ENCODE data around the gene AMOTL2.

The AMOTL2 gene

DNA sequence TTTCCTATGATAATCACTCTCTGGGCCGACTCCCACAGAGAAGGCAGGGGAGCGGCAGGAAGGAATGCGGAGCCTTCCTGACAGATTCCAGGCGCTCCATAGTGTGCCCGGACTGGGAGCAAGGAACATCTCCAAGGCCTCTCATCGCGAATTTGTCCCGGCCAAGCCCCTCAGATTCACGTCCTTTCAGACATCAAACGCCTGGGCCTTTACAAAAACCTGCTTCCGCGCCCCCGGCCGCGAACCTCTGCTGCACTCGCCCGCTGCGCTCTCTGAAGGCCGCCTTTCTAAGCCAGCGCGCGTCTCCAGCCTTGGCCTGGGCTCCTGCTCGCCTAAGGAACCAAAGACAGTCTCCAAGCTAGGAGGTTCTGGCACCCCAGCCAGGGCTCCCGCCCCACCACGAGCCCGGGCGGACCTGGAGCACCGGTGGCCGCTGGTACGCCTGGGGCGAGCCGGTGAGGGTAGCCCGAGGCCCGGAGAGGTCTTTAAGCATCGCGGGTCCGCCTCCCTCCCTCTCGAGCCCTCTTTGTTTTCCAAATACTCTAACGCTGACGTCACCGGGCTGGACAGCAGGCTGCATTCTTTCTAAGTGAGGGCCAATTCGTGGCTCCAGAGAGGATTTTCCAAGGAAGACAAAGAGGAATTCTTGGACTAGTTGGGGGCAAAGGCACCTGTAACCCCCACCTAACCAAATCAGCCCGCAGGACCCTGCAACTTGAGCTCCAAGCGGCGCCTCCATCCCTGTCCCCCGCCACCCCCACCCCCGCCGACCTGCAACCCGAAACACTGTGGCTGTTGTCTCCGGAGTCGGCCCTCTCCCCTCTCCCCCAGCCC, 759 bp downstream of the AMOTL2 start:
- peak overlapping the region; percentile 90 to 91 for H3K27ac ChIP-seq (ENCODE audit: low read depth in 2 of 2, low read length in 2 of 2)
- H3K9ac ChIP-seq (ENCODE audit: low read depth in 1 of 2, low read length in 2 of 2) = peak overlapping the region; percentile 83
- no peaks in the 10 kb centered on the region for H3K9me3 ChIP-seq (ENCODE audit: control insufficient read depth in 2 of 2, low read length in 2 of 2)
- peaks cover 10 to 11% of the 10 kb centered on the region in 2 donors for H3K36me3 ChIP-seq (ENCODE audit: control insufficient read depth in 2 of 2, insufficient read depth in 2 of 2, low read length in 2 of 2)
- H3K4me1 ChIP-seq (ENCODE audit: control insufficient read depth in 2 of 2, insufficient read depth in 2 of 2, low read length in 2 of 2) = peaks cover 26 to 27% of the 10 kb centered on the region in 2 donors
- H3K4me3 ChIP-seq (ENCODE audit: low read length in 2 of 2) = peak overlapping the region; percentile 76 to 78
- peaks cover 0 to 2% of the 10 kb centered on the region in 2 donors for H3K27me3 ChIP-seq (ENCODE audit: control insufficient read depth in 2 of 2, insufficient read depth in 2 of 2, low read length in 2 of 2)

- peak overlapping the region; percentile 76 to 78 for H3K4me3 ChIP-seq (ENCODE audit: low read length in 2 of 2)
- H3K27me3 ChIP-seq (ENCODE audit: control insufficient read depth in 2 of 2, insufficient read depth in 2 of 2, low read length in 2 of 2) = peaks cover 0 to 2% of the 10 kb centered on the region in 2 donors
- H3K9ac ChIP-seq (ENCODE audit: low read depth in 1 of 2, low read length in 2 of 2) = peak overlapping the region; percentile 75 to 83
- H3K27ac ChIP-seq (ENCODE audit: low read depth in 2 of 2, low read length in 2 of 2) = peak overlapping the region; percentile 90 to 91
- peaks cover 10 to 13% of the 10 kb centered on the region in 2 donors for H3K36me3 ChIP-seq (ENCODE audit: control insufficient read depth in 2 of 2, insufficient read depth in 2 of 2, low read length in 2 of 2)
- no peaks in the 10 kb centered on the region for H3K9me3 ChIP-seq (ENCODE audit: control insufficient read depth in 2 of 2, low read length in 2 of 2)
- H3K4me1 ChIP-seq (ENCODE audit: control insufficient read depth in 2 of 2, insufficient read depth in 2 of 2, low read length in 2 of 2) = peaks cover 26 to 27% of the 10 kb centered on the region in 2 donors
Measured at GRCh38 chr3:134372396-134373270, 1.6 kb downstream of the AMOTL2 start.

GRCh38 chr3:134371542-134372324, 2.5 kb downstream of the AMOTL2 start:
- Histone ChIP-seq H3K27me3 (ENCODE audit: control insufficient read depth in 2 of 2, insufficient read depth in 2 of 2, low read length in 2 of 2) (peaks cover 0 to 2% of the 10 kb centered on the region in 2 donors), H3K27ac (ENCODE audit: low read depth in 2 of 2, low read length in 2 of 2) (peak overlapping the region in 1 of 2 donors; percentile 27), H3K4me3 (ENCODE audit: low read length in 2 of 2) (peak overlapping the region; percentile 44 to 54), H3K9me3 (ENCODE audit: control insufficient read depth in 2 of 2, low read length in 2 of 2) (no peaks in the 10 kb centered on the region), H3K36me3 (ENCODE audit: control insufficient read depth in 2 of 2, insufficient read depth in 2 of 2, low read length in 2 of 2) (peaks cover 14 to 15% of the 10 kb centered on the region in 2 donors), H3K9ac (ENCODE audit: low read depth in 1 of 2, low read length in 2 of 2) (no peak overlapping the region), H3K4me1 (ENCODE audit: control insufficient read depth in 2 of 2, insufficient read depth in 2 of 2, low read length in 2 of 2) (peaks cover 23 to 30% of the 10 kb centered on the region in 2 donors)

GRCh38 chr3:134370611-134371531, 3.4 kb downstream of the AMOTL2 start:
- H3K9me3 ChIP-seq (ENCODE audit: control insufficient read depth in 2 of 2, low read length in 2 of 2) = no peaks in the 10 kb centered on the region
- peaks cover 15 to 27% of the 10 kb centered on the region in 2 donors for H3K4me1 ChIP-seq (ENCODE audit: control insufficient read depth in 2 of 2, insufficient read depth in 2 of 2, low read length in 2 of 2)
- peaks cover 0 to 2% of the 10 kb centered on the region in 2 donors for H3K27me3 ChIP-seq (ENCODE audit: control insufficient read depth in 2 of 2, insufficient read depth in 2 of 2, low read length in 2 of 2)
- H3K9ac ChIP-seq (ENCODE audit: low read depth in 1 of 2, low read length in 2 of 2) = no peak overlapping the region
- no peak overlapping the region for H3K4me3 ChIP-seq (ENCODE audit: low read length in 2 of 2)
- H3K27ac ChIP-seq (ENCODE audit: low read depth in 2 of 2, low read length in 2 of 2) = no peak overlapping the region
- H3K36me3 ChIP-seq (ENCODE audit: control insufficient read depth in 2 of 2, insufficient read depth in 2 of 2, low read length in 2 of 2) = peaks cover 21 to 22% of the 10 kb centered on the region in 2 donors

GRCh38 chr3:134369861-134370596, 4.2 kb downstream of the AMOTL2 start:
- no peak overlapping the region for H3K4me3 ChIP-seq (ENCODE audit: low read length in 2 of 2)
- H3K36me3 ChIP-seq (ENCODE audit: control insufficient read depth in 2 of 2, insufficient read depth in 2 of 2, low read length in 2 of 2) = peaks cover 24 to 28% of the 10 kb centered on the region in 2 donors
- H3K4me1 ChIP-seq (ENCODE audit: control insufficient read depth in 2 of 2, insufficient read depth in 2 of 2, low read length in 2 of 2) = peaks cover 13 to 23% of the 10 kb centered on the region in 2 donors
- H3K27ac ChIP-seq (ENCODE audit: low read depth in 2 of 2, low read length in 2 of 2) = no peak overlapping the region
- H3K27me3 ChIP-seq (ENCODE audit: control insufficient read depth in 2 of 2, insufficient read depth in 2 of 2, low read length in 2 of 2) = no peaks in the 10 kb centered on the region
- no peaks in the 10 kb centered on the region for H3K9me3 ChIP-seq (ENCODE audit: control insufficient read depth in 2 of 2, low read length in 2 of 2)
- H3K9ac ChIP-seq (ENCODE audit: low read depth in 1 of 2, low read length in 2 of 2) = no peak overlapping the region

DNA sequence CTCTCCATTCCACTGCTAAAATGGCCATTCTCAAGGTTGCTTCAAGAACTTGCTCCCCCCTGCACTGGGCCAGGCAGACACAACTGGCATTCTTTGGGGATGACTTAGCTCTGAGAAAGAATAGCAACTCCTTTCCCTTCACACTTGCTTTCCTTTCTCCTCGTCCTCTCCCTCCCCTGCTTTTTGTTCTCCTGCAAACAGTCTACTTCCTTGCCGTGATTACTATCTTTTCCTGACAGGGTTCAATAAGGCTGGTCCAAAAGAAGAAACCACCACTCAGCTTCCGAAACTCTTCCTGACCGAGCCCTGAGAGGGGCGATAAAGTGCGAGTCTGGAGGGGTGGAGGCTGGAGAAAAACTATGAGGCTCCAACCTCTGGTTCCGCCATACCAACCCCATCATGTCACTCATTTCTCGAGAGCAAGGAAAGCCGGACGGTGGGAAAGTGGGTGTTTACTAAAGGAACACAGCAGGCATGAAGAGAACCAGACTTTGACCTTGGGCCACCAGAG, 5.0 kb downstream of the AMOTL2 start:
- Histone ChIP-seq H3K4me1 (ENCODE audit: control insufficient read depth in 2 of 2, insufficient read depth in 2 of 2, low read length in 2 of 2) (peaks cover 16 to 25% of the 10 kb centered on the region in 2 donors), H3K27me3 (ENCODE audit: control insufficient read depth in 2 of 2, insufficient read depth in 2 of 2, low read length in 2 of 2) (no peaks in the 10 kb centered on the region), H3K9ac (ENCODE audit: low read depth in 1 of 2, low read length in 2 of 2) (no peak overlapping the region), H3K9me3 (ENCODE audit: control insufficient read depth in 2 of 2, low read length in 2 of 2) (no peaks in the 10 kb centered on the region), H3K27ac (ENCODE audit: low read depth in 2 of 2, low read length in 2 of 2) (peak overlapping the region in 1 of 2 donors; percentile 9), H3K4me3 (ENCODE audit: low read length in 2 of 2) (no peak overlapping the region), H3K36me3 (ENCODE audit: control insufficient read depth in 2 of 2, insufficient read depth in 2 of 2, low read length in 2 of 2) (peaks cover 24 to 28% of the 10 kb centered on the region in 2 donors)

GRCh38 chr3:134368751-134369105, 5.5 kb downstream of the AMOTL2 start:
- Histone ChIP-seq H3K27ac (ENCODE audit: low read depth in 2 of 2, low read length in 2 of 2) (peak overlapping the region in 1 of 2 donors; percentile 9), H3K9ac (ENCODE audit: low read depth in 1 of 2, low read length in 2 of 2) (no peak overlapping the region), H3K36me3 (ENCODE audit: control insufficient read depth in 2 of 2, insufficient read depth in 2 of 2, low read length in 2 of 2) (peaks cover 24 to 28% of the 10 kb centered on the region in 2 donors)

GRCh38 chr3:134367869-134368750, 6.1 kb downstream of the AMOTL2 start:
- H3K27ac ChIP-seq (ENCODE audit: low read depth in 2 of 2, low read length in 2 of 2) = no peak overlapping the region
- no peaks in the 10 kb centered on the region for H3K9me3 ChIP-seq (ENCODE audit: control insufficient read depth in 2 of 2, low read length in 2 of 2)

More at GRCh38 chr3:134368751-134369105, 5.5 kb downstream of the AMOTL2 start:
- Histone ChIP-seq H3K9me3 (ENCODE audit: control insufficient read depth in 2 of 2, low read length in 2 of 2) (no peaks in the 10 kb centered on the region), H3K4me1 (ENCODE audit: control insufficient read depth in 2 of 2, insufficient read depth in 2 of 2, low read length in 2 of 2) (peaks cover 19 to 28% of the 10 kb centered on the region in 2 donors), H3K27me3 (ENCODE audit: control insufficient read depth in 2 of 2, insufficient read depth in 2 of 2, low read length in 2 of 2) (no peaks in the 10 kb centered on the region), H3K4me3 (ENCODE audit: low read length in 2 of 2) (no peak overlapping the region)

More at GRCh38 chr3:134367869-134368750, 6.1 kb downstream of the AMOTL2 start:
- Histone ChIP-seq H3K4me3 (ENCODE audit: low read length in 2 of 2) (no peak overlapping the region), H3K9ac (ENCODE audit: low read depth in 1 of 2, low read length in 2 of 2) (no peak overlapping the region), H3K36me3 (ENCODE audit: control insufficient read depth in 2 of 2, insufficient read depth in 2 of 2, low read length in 2 of 2) (peaks cover 24 to 28% of the 10 kb centered on the region in 2 donors), H3K27me3 (ENCODE audit: control insufficient read depth in 2 of 2, insufficient read depth in 2 of 2, low read length in 2 of 2) (peaks cover 0 to 1% of the 10 kb centered on the region in 2 donors), H3K4me1 (ENCODE audit: control insufficient read depth in 2 of 2, insufficient read depth in 2 of 2, low read length in 2 of 2) (peaks cover 24 to 31% of the 10 kb centered on the region in 2 donors)

Measured in mucosa of rectum (tissue), 2 donors.